GM21786 (cell line): ENCODE data around the gene SPEM3.

Experiments used
- ATAC-seq: cut with Tn5 transposase; IDR thresholded peaks from one replicate; pipeline ENCODE4 v1.9.1; 2021; ENCODE audit not compliant: unreplicated experiment

Gene SPEM3

DNA sequence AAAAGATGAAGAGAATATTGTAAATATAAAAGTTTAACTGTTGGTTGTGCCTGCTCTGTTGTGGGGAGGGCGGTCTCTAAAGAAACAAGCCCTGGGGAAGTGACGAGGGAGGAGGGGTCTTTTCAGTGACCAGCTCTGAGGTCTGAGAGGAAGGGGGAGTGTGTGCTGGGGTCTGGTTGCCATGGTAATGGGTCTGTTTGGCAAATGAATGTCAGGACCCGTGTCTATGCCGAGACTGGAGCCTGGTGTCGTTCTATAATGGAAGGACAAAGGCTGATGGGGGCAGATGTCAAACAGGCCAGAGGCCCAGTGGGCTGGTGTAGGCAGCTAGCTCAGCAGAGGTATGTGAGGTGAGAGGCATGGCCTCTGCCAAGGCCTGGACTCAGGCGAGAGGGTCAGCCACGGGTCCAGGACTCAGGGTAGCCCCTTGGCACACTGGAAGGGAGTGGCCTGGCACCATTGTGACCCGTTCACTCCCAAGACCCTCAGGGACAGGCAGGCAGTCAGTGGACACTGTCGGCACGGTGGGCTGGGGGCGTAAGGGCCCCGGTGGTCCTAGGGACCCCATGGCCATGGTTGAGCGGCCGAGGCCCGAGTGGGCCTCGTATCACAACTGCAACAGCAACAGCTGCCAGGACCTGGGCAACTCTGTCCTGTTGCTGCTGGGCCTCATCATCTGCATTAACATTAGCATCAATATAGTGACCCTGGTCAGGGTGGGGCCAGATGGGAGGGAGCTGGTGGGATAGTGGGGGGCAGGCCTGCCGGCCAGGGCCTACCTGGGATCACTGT lies 8.6 kb upstream of the SPEM3 start, which contains the start of gene SPEM1:
TSS of gene SPEM1 (plus strand) at position 506 of the 792 bp plus-strand sequence. CDS start at position 567, 61 bp downstream.
- ATAC-seq: no peak

DNA sequence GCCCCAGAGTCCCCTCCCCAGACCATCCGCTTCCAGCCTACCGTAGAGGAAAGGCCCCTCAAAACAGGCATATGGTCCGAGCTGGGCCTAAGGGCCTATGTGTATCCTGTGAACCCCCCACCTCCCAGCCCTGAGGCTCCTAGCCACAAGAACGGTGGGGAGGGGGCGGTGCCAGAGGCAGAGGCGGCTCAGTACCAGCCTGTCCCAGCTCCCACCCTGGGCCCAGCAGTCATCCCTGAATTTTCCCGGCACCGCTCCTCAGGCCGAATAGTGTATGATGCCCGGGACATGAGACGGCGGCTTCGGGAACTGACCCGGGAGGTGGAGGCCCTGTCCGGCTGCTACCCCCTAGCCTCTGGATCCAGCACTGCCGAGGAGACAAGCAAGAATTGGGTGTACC lies 7.5 kb upstream of the SPEM3 start:
- no peak for ATAC-seq

DNA sequence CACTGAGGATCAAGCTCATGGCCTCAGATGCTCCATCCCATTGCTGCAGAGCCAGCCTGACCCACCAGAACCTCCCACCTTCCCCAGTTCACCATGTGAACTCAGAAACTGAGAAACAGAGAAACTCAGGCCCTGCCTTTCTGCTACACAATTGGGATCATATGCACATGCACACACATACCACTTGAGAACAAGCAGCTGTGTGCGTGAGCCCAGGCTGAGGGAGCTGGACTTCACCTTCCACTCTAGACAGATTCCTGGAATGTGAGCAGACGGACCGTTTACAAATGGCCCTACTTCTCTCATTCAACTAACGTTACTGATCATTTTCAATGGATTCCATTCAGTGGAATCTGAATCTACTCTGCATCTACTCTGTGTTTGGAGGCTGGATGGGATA lies 5.0 kb upstream of the SPEM3 start:
- no peak for ATAC-seq

DNA sequence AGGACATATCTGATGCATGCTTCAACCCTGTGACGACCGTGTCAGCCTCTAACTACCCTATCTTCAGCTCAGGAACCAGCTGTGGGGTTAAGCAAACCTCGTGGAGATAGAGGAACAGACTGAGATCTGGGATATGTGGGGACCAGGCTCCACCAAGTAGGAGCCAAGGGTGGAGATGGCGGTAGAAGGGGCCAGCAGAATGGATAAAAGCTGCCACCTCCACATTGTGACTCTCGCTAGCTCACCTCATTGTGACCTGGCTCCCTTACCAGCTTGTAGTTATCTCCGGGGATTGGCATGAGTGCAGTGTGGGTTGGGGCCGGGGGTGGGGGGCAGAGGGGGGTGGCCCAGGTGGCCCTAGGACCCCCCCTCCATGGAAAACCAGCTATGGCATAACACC lies 3.3 kb upstream of the SPEM3 start, which contains the start of gene SPEM2:
TSS of gene SPEM2 (plus strand) at position 301 of the 400 bp plus-strand sequence. CDS start at position 374, 73 bp downstream.
- ATAC-seq: no peak

DNA sequence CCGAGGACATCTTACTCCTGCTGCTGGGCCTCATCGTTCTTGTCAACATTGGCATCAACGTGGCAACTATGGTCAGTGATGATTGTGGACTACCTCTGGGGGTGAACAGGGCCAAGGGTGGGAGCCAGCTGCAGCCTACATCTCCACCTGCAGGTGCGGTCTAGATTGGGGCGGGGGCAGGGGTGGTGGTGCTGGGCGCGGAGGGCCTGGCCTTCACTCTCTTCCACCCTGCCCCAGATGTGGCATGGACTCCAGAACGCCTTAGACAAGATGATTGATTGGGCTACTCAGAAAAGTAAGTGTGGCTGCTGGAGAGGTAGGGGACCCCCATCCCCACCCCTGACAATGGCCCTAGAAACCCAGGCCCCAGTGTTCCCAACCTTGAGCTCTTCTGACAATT lies 2.9 kb upstream of the SPEM3 start:
- no peak for ATAC-seq

DNA sequence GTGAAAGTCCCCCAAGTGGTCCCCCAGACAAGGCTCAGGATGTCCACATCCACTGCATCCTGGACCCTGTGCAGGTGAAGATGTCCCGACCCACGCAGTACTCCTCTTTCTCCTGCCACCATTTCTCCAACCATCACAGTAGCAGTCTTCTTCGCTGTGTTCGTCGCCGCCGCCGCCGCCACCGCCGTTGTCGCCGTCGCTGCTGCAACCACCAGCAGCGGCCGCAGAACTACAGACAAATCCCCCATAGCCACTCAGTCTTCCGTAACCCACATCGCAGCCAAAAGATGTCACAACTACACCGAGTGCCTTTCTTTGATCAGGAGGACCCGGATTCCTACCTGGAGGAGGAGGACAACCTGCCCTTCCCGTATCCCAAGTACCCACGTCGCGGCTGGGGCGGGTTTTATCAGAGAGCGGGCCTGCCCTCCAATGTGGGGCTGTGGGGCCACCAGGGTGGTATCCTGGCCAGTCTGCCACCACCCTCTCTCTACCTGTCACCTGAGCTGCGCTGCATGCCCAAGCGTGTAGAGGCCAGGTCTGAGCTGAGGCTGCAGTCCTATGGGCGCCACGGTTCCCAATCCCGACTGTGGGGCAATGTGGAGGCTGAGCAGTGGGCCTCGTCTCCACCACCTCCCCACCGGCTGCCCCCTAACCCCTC lies 2.3 kb upstream of the SPEM3 start:
- no peak for ATAC-seq

DNA sequence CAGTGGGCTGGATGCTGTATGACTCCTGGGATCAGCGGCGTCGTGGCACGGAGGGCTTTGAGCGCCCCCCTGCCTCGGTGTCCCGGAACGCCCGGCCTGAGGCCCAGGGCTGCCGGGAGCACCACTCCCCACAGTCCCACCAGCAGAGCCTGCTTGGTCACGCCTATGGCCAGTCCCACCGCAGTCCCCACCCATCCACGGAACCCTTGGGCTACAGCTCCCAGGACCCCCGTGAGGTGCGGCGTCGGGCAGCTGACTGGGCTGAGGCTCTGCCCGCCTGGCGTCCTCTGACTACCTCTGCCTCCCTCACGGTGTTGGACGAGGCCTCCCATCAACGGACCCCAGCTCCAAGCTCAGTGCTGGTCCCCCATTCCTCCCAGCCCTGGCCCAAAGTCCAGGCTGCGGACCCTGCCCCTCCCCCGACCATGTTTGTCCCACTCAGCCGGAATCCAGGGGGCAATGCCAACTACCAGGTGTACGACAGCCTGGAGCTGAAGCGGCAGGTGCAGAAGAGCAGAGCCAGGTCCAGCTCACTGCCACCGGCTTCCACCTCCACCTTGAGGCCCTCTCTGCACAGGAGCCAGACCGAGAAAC lies 1.7 kb upstream of the SPEM3 start:
- ATAC-seq: no peak

DNA sequence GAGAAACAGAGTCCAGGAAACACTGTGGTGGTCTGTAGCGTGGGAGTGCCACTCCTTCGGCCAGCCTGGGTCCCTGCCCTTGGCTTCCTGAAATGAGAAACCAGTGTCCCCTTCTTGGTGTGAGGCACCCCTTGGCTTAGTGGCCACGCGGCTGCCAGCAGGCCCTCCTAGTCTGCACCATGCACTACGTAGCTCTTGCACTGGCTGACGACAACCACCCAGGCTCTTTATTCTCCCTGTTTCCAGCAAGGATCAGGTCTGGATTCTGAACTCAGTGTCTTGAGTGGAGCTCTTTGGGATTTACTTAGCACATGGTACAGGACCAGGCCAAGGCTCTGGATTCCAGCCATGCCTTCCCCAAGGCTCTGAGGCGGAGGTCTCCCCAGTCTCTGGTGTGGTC lies 1.1 kb upstream of the SPEM3 start:
- no peak for ATAC-seq

DNA sequence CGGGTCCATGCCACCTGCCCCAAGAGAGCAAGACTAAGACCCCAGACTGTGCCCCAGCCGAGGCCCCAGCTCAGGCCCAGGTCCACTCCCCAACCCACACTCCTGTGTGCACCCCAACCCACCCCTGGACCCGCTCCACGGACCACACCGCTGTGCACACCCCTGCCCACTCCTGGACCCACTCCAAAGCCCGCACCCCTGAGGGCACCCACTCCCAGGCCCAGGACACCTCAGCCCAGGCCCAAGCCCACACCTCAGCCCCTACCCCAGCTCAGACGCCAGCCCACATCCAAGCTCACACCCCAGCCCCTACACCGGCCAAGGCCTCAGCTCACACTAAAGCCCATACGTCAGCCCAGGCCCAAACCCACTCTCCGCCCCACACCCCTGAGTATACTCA lies 1.1 kb downstream of the SPEM3 start:
- ATAC-seq: no peak

DNA sequence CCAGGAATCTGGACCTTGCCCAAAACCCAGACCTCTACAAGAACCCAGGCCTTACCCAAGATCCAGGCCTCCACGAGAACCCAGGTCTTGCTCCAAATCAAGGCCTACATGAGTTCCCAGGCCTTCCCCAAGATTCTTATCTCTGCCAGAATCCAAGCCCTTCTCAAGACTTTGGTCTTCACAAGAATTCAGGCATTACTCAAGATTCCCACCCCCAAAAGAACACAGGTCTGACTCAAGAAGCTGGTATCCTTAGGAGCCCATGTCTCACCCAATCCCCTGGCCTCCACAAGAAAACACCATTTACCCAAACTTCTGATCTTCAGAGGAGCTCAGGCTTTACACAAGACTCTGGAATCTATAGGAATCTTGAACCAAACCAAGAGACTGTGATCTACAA lies 2.6 kb downstream of the SPEM3 start:
- no peak for ATAC-seq

DNA sequence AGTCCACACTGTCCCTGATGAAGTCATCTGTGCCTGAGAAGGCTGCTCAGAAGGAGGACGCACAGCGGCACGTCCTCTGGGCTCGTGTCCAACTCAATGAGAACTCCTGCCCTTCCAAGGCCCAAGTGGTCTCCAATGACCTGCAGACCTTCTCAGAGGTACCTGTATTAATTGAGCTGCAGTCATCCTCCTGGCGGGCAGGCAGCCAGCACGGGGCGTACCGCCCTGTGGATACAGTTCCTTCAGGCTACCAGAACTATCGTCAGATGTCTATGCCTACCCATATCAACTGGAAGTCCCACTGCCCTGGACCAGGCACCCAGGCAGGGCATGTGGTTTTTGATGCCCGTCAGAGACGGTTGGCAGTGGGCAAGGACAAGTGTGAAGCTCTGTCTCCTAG lies 3.6 kb downstream of the SPEM3 start:
- ATAC-seq: no peak

DNA sequence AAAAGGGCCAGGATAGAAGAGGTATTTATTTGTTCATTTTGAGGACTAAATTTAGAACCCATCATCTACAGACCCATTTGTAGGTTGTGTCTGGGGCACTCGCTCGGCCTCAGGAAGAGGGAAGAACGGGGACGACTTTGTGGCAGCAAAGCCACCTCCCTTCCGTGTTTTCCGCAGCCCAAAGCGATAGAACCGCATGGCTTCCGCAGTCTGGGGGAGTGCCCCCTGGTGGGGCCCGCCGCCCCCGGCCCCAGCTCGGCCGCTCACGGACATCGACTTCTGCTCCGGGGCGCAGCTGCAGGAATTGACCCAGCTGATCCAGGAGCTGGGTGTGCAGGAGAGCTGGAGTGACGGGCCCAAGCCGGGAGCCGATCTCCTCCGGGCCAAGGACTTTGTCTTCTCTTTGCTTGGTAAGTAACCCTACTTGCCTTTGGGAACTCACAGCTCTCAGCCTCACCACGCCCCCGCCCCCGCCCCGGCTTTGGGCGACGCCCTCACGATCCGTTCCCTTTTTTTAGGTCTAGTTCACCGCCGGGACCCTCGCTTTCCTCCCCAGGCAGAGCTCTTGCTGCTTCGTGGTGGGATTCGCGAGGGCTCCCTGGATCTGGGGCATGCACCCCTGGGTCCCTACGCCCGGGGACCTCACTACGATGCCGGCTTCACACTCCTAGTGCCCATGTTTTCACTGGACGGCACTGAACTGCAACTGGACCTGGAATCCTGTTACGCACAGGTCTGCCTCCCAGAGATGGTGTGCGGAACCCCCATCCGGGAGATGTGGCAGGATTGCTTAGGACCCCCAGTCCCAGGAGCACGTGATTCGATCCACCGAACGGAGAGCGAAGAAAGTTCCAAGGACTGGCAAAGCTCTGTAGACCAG lies 7.3 kb downstream of the SPEM3 start:
- peak; percentile 5 for ATAC-seq

DNA sequence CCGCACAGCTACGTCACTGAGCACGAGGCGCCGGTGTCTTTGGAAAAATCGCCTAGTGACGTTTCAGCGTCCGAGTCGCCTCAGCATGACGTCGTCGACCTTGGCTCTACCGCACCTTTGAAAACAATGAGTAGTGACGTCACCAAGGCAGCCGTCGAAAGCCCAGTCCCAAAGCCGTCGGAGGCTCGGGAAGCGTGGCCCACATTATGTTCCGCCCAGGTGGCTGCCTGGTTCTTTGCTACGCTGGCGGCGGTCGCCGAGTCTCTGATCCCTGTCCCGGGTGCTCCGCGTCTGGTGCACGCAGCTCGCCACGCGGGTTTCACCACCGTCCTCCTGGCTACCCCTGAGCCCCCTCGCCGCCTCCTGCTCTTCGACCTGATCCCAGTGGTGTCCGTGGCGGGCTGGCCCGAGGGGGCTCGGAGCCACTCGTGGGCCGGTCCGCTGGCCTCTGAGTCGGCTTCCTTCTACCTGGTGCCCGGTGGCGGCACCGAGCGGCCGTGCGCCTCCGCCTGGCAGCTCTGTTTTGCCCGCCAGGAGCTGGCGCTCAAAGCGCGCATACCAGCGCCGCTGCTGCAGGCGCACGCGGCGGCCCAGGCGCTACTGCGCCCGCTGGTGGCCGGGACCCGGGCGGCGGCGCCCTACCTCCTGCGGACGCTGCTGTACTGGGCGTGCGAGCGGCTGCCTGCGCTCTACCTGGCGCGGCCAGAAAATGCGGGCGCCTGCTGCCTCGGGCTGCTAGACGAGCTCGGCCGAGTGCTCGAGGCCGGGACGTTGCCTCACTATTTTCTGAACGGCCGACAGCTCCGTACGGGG lies 8.1 kb downstream of the SPEM3 start:
- ATAC-seq: no peak

DNA sequence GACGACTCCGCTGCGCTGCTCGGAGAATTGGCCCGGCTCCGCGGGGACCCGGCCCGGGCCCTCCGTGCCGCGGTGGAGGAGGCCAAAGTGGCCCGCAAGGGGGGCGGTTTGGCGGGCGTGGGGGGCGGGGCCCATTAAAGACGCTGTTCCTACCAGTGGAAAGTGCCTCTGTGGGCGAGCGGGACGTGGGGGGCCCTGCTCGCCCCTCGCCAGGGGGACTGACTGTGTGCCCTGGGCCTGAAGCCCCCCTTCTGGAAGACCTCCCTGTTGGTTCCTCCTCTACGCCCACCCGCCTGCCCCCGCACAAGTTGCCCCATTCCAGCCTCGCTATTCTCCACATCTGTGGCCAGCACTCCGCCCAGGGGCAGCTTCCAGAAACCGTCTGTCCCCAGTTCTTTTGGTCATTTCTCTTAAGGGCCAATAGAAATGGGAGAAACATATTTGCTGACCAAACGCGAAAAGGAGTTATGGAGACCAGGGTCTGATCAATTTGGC lies 8.8 kb downstream of the SPEM3 start:
- no peak for ATAC-seq

DNA sequence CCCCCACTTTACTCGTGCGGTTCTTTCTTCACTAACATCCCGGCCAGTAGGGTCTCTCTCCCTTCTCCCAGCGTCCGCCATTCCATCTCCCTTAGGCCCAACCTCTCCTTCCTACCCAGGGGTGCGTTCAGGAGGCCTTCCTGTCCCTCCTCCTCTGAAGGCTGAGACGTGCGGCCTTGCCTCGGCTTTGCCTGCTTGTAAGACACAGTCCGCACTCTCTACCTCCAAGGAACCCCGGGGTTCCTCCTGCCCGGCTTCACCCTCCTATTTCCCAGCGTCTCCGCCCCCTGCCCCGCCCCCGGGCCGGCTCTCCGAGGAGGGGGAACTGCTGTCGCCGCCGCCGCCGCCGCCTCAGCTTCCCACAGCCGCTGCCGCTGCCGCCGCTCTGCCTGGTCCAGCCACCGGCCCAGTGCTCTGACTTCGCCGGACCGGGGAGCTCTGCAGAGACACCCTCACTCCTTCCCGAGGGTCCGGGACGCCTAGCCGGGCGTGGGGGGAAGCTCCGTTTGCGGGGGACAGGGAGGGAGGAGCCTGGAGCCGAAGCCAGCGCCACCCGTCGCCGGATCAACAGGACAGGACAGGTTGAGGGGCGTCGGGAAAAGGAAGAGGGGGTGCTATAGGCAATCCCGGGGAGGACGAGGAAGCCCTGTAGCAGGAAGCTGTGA lies 9.4 kb downstream of the SPEM3 start:
- no peak for ATAC-seq

DNA sequence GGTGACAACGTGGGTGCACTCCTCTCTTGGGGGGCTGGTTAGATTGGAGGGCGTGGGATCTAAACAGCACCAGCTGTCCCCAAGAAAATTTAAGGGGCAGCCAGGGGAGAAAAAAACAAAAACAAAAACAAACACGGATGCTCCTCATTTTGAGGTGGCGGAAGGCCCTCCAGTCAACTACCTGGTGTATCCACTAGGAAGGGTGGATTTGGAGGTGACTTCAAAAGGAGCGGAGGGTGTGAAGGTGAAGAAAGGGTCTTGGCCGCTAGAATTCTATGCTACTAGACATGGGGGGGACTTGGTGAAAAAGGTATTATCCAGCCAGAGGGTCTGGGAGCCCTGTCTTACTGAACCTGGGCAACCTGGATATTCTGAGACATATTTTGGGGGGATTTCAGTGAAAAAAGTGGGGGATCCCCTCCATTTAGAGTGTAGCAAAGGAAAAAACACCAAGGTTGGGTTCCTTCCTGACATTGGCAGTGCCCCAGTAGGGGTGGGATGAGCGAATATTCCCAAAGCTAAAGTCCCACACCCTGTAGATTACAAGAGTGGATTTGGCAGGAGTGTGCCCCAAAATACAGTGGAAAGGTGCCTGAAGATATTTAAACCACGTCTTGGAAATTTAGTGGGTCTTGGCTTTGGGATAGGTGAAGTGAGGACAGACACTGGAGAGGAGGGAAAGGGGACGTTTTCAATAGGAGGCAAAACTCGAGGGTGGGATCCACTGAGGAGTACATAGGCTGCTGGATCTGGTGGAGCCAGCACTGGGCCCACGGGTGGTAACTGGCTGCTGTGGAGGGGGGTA lies 10.2 kb downstream of the SPEM3 start:
- ATAC-seq: no peak

DNA sequence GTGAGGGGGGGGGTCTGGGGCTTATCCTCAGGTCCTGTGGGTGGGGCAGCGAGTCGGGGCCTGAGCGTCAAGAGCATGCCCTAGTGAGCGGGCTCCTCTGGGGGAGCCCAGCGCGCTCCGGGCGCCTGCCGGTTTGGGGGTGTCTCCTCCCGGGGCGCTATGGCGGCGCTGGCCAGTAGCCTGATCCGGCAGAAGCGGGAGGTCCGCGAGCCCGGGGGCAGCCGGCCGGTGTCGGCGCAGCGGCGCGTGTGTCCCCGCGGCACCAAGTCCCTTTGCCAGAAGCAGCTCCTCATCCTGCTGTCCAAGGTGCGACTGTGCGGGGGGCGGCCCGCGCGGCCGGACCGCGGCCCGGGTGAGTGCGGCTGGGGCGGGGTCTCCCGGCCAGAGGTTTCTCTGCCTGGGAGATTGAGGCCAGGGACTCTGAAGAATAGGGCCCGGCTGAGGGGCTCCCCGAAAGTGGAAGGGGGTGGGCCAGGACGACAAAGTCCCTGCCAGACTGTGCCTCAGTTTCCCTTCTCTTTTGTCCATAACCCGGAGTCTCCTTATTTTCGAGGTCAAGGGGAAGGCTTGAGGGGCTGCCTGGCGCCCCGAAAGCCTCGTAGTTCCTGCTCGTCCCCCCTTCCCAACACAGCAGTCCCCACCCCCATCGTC lies 10.9 kb downstream of the SPEM3 start, which contains the start of gene FGF11:
TSS of gene FGF11 (plus strand) at position 51 of the 651 bp plus-strand sequence. CDS start at position 160, 109 bp downstream.
- no peak for ATAC-seq
